Glomerular visceral epithelial cell (primary cell): Measurements from ENCODE around the gene ACAN.

ENCODE experiments used
- DNase-seq: peaks from one replicate; pipeline ENCODE4 v3.0.0-alpha.2; 2016; ENCODE audit errors: extremely low spot score

Gene ACAN

GRCh38 chr15:88802250-88802990, 816 bp upstream of the ACAN start:
- DNase-seq = no peak

DNA sequence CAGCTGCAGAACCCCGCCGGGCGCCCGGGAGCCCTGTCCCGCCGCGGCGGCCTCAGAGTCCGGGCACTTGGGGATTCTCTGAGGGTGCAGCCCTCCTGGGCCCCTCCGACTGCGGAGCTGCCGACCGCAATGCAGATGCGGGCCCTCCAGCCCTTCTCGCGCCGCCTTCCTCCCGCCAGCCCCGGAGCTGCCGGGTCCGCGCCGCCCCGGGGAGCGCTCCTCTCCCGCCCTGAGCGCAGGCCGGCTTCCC, 320 bp upstream of the ACAN start:
- no peak for DNase-seq

DNA sequence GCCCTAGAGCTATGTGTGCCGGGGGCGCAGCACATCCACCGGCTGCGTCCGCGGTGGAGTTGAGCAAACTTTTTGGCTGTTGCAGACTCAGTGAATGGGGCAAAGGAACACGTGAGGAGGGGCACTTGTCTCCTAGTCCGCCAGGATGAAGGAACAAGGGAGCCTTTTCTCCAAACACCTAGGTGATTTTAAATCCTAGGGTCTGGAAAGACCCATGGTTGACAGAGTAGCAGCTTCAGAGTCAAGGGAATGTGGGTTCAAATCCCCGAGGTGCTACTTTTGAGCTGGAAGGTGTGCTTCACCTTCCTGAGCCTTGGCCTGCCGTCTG, 648 bp downstream of the ACAN start:
- DNase-seq = no peak

DNA sequence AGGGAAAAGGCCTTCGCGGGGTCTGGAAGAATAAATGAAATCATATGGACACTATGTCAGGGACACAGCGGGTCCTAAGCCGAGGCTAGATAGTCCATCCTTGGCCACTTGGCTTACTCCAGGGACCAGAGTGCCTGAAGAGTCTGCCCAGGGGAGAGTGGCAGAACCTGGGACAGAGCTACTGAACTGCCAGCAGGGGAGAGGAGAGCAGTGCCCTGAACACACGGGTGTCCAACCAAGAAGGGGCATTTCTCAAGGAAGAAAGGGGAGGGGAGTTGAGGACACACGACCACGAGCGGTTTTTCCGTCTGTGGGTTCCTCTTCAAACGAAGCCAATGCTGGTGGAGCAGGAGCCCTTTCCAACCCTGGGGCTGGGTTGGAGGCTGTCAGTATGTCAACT, 1.0 kb downstream of the ACAN start:
- DNase-seq = no peak

- DNase-seq = no peak
These were observed 2.0 kb downstream of the ACAN start for GRCh38 chr15:88805031-88805780.

GRCh38 chr15:88810446-88810845, 7.2 kb downstream of the ACAN start:
- DNase-seq = no peak

DNA sequence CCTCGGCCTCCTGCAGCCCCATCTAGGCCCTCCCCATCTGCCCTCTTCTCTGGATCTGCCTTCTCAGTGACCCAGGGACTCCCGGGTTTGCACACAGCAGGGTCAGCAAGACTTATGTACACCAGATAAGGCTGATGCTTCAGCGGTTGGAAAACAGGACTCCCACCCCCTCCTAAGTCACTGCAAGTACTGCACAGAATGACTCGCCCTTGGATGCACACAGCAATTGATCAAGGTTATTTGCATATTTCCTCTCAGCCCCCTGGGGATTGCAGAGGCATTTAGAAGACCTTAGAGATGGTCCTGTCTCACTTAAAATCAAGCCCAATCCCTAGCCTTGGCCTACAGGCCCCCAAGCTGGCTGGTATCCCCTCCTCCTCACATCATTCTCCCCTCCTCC, 8.9 kb downstream of the ACAN start:
- no peak for DNase-seq

DNA sequence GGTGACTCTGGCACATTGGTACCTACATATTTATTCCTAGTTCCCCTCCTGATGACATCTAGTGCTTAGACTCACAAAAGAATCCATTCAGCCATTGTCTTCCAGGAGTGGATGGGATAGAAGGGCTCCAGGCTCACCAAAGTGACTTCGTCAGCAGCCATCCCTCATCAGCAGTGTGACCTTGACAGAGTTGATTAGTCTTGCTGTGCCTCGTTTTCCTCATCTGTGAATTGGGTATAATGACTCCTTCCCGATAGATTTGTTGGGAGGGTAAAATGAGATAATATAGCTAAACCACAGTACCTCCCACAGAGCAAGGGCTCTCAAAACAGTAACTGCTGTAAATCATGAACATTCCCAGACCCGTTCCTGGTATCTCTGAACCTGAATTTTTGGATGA, 10.7 kb downstream of the ACAN start:
- DNase-seq = no peak

GRCh38 chr15:88814393-88814792, 11.2 kb downstream of the ACAN start:
- DNase-seq = no peak

- no peak for DNase-seq
These were observed 15.7 kb downstream of the ACAN start for GRCh38 chr15:88818920-88819319.

DNA sequence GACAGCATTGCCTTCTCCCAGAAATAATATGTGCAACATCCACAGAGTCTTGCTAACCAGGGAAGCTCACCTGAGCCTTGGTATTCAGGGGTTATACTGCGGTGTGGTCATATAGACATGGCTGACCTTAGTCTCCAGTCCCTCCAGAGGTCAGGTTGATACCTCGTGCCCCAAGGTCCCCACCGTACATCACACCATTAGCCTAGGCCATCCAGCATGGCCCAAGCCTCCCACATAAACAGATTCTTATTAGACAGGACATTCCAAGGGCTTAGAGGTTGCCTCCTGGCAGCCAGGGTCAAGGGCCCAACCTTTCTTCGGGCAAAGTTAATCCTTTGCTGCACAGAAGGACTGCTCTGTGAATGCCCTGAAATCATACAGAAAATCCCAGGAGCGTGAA, 18.8 kb downstream of the ACAN start:
- DNase-seq = no peak

DNA sequence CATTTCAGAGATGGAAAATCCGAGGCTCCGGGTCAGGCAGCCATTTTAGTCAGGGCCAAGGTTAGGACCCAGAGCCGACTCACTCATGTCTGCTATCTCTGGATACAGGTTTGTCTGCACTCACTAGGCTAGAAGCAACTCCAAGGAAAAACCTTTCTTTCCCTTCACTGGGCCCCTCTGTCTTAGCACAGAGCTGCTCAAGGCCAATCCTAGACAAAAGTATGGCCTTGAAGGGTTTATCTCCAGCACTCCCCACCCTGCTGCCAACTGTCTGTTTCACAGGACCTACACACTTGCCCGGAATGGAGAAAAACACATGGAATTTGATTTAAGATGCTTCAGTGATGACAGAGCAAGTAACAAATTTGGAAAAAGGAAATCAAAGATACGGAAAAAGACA, 25.6 kb downstream of the ACAN start:
- no peak for DNase-seq

- DNase-seq = no peak
These were observed 26.8 kb downstream of the ACAN start for GRCh38 chr15:88830016-88830415.

DNA sequence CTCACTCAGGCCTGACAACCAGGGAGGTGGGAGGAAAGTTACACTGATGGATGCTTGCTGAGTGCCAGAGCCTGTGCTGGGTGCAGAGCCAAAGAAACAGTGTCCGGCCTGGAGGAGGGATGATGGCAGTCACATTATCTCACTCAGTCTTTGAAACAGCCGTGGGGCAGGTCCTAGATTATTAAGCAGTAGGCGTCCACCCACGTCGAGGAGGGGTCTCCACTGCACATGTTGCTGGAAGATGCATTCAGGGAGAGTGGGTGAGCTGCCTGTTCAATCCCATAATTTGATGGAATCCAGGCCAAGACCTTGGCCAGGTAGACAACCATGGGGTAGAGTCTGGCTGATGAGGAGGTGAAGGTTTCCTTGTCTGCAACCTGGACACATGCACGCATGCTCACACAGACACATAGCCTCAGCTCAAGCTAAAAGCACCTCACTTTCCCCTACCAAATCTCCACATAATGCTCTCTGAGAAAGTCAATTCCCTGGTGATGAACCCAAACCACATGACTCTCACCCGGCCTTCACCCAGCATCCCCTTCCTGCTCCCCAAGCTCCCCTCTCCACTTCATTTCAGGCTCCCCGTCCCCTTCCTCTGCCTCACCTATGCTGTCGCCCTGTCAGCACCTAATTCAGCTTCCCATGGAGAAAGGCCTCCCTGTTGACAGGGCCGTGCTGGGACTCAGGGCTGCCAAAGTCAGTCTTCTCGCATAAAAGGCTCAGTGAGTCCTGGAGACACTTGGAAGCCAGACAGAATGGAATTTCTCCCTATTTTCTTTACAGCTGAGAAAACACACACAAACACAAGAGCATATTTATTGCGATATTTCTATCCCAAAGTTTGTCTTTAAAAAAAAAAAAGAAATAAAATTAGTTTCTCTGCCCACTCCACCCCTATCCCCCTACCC, 29.8 kb downstream of the ACAN start:
- no peak for DNase-seq

- DNase-seq = no peak
These were observed 30.5 kb downstream of the ACAN start for GRCh38 chr15:88833731-88834100.

DNA sequence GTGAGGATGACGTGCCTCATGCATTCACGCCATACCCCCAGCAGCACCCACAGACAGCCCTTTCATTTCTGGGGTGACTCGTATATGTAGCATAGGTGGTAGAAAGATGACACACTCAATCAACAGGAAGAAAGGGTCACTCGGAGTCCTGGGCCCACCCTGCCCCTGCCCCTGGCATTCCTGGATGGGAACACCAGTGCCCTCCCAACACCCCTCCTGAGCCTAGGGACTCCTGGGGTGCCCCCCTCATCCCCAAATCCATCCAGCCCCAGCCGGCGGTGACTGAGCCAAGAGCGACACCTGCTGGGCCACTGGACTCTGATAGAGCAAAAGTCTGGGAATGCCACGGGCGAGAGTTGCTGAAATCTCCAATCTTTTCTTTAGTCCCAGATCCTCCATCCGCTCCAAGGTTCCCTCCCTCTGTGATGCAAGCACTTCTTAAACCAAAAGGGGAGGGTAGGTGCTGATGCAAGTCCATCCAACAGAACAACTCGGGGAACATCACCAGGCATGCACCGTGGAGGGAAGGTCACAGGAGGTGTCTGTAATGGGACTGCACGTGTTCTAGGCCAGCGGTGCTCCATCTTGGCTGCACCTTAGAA, 31.1 kb downstream of the ACAN start:
- DNase-seq = peak; percentile 16

- DNase-seq = no peak
These were observed 31.9 kb downstream of the ACAN start for GRCh38 chr15:88835119-88835518.

DNA sequence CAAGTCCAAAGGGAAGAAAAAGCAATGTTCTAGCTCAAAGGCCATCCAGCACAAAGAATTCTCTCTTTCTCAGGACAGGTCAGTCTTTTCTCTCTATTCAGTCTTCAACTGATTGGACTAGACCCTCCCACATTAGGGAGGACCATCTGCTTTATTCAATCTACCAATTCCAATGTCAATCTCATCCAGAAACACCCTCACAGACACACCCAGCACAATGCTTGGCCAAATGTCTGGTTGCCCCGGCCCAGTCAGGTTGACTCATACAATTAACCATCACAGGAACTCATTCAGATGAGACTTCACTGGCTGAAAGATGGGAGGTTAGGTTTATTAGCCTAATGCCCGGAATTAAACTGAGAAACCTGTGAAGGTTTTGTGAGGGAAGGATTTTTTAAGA, 32.4 kb downstream of the ACAN start:
- DNase-seq = no peak

GRCh38 chr15:88838667-88839066, 35.4 kb downstream of the ACAN start:
- DNase-seq = no peak

DNA sequence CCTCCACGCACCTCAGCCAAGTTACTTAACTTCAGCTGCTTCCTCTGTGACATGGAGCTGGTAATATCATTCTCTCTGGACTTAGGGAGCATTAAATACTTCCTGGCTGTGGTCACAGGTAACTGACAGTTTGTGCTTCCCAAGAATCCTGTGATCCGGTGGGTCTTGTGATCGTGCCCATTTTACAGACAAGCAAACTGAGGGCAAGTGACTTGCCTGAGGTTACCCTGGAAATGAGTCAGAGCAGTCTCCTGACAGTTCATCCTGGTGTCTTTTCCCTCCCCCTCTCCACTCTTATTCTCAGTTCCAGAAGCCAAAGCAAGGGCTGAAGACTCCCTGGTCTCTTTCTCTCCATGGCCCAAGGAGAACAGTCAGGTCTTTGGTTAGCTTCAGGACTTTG, 35.9 kb downstream of the ACAN start:
- DNase-seq = no peak

DNA sequence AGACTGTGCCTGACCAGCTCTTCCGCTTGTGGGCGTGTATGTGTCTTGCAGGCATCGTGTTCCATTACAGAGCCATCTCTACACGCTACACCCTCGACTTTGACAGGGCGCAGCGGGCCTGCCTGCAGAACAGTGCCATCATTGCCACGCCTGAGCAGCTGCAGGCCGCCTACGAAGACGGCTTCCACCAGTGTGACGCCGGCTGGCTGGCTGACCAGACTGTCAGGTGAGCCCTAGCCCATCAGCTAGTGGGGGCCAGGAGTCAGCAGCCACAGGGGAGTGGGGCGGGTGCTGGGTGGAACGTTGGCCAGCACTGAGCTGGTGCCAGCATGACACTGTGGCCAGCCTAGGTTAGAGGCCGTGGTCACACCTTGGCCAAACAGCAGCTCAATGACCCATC, 36.7 kb downstream of the ACAN start:
- DNase-seq = no peak

- DNase-seq = no peak
These were observed 38.0 kb downstream of the ACAN start for GRCh38 chr15:88841236-88841635.

- DNase-seq = no peak
These were observed 38.9 kb downstream of the ACAN start for GRCh38 chr15:88842156-88842555.
